GM12878 (cell line): ENCODE results near the gene ADGRL3. TPM values are rescaled to one million over a fixed set of nuclear protein-coding genes. Genes with fewer than 3 reads are reported as not detected.

ENCODE experiments used
- ATAC-seq: fragments of 200-7000 bp; cut with Tn5 transposase; 3 replicates; pipeline ENCODE4 v1.9.1; 2020; ENCODE audit warnings: mild to moderate bottlenecking, moderate library complexity
- BruUV-seq: library from RNA; stranded (reverse); fragments of 400-500 nt; replicated peaks from 2 replicates; lab custom pipeline; 2021; lab: Mats Ljungman, UMichigan
- CTCF ChIA-PET: fragments of 300-600 bp; sonication (Branson Sonifier 250); formaldehyde crosslinking; extraction: SDS; loops from one replicate; lab custom pipeline; 2021; ENCODE audit warnings: inconsistent platforms; lab: Yijun Ruan, JAX
- POLR2A ChIA-PET: fragments of 350-600 bp; formaldehyde crosslinking; extraction: SDS; loops from one replicate; lab custom pipeline; 2021; ENCODE audit warnings: inconsistent platforms; lab: Charles Lee
- RAD21 ChIA-PET: fragments of 300-600 bp; sonication (Branson Sonifier 250); formaldehyde crosslinking; loops from one replicate; lab custom pipeline; 2023; ENCODE audit warnings: antibody characterized with exemption; ENCODE audit not compliant: unreplicated experiment; lab: Charles Lee
- SMC1A ChIA-PET: fragments of 300-600 bp; sonication (Branson Sonifier 250); formaldehyde crosslinking; loops from one replicate; lab custom pipeline; 2023; ENCODE audit not compliant: unreplicated experiment, uncharacterized antibody; lab: Charles Lee
- DNase-seq: peaks from one replicate; pipeline ENCODE4 v3.0.0-alpha.2; 2011; ENCODE audit warnings: low read depth, low spot score
- FAIRE-seq: peaks from 3 replicates; lab custom pipeline; 2011; peaks lifted over from hg19 to GRCh38; lab: Jason Lieb, UNC
- H2AFZ ChIP-seq: 2 replicates; pipeline ENCODE4 v1.6.0; 2011; ENCODE audit warnings: low read depth, low read length, control low read depth; ENCODE audit not compliant: control insufficient read depth
- H3K27ac ChIP-seq: 2 replicates; pipeline ENCODE4 v1.5.1; 2011; ENCODE audit warnings: control low read depth; ENCODE audit not compliant: control insufficient read depth, insufficient read depth
- H3K27me3 ChIP-seq, 2 experiments: replicated peaks in 1 of 2; 2 replicates each; pipeline versions ENCODE4 v1.6.0 to v1.6.1; 2011; ENCODE audit warnings: low read length in 1 of 2; ENCODE audit not compliant: control insufficient read depth in 2 of 2, insufficient read depth in 2 of 2
- H3K36me3 ChIP-seq, 2 experiments: 2 replicates each; pipeline ENCODE4 v1.5.1; 2011; ENCODE audit warnings: low read length in 1 of 2; ENCODE audit not compliant: control insufficient read depth in 2 of 2, insufficient read depth in 2 of 2
- H3K4me1 ChIP-seq: 2 replicates; pipeline ENCODE4 v1.6.1; 2011; ENCODE audit warnings: mild to moderate bottlenecking, low read length, moderate library complexity, mixed read lengths; ENCODE audit not compliant: control insufficient read depth, insufficient read depth
- H3K4me2 ChIP-seq: 2 replicates; pipeline ENCODE4 v1.6.0; 2011; ENCODE audit warnings: control low read depth; ENCODE audit not compliant: control insufficient read depth, insufficient read depth
- H3K4me3 ChIP-seq: fragments of 200-600 bp; sonication (generic); 2 replicates; pipeline ENCODE4 v1.5.1; 2016
- H3K79me2 ChIP-seq: 2 replicates; pipeline ENCODE4 v1.6.0; 2011; ENCODE audit warnings: low read length; ENCODE audit not compliant: control insufficient read depth, insufficient read depth
- H3K9ac ChIP-seq: 2 replicates; pipeline ENCODE4 v1.8.0; 2011; ENCODE audit warnings: low read length, control low read depth, mixed read lengths; ENCODE audit not compliant: control insufficient read depth, insufficient read depth
- H3K9me3 ChIP-seq: replicated peaks from 3 replicates; pipeline ENCODE4 v1.5.1; 2011; ENCODE audit warnings: mild to moderate bottlenecking, low read length; ENCODE audit not compliant: control insufficient read depth, insufficient read depth
- H4K20me1 ChIP-seq: 2 replicates; pipeline ENCODE4 v1.6.0; 2011; ENCODE audit not compliant: control insufficient read depth, insufficient read depth
- BCL11A ChIP-seq: IDR thresholded peaks from 2 replicates; pipeline ENCODE4 v1.6.1; 2011; ENCODE audit warnings: low read depth, low read length
- CBX3 ChIP-seq: fragments of 200-600 bp; sonication (generic); IDR thresholded peaks from 2 replicates; pipeline ENCODE4 v1.6.1; 2016; ENCODE audit warnings: low read depth, borderline replicate concordance
- CBX5 ChIP-seq: sonication (generic); IDR thresholded peaks from 2 replicates; pipeline ENCODE4 v1.6.1; 2016; ENCODE audit warnings: low read depth, moderate library complexity, mild to moderate bottlenecking, inconsistent platforms
- CUX1 ChIP-seq: IDR thresholded peaks from 2 replicates; pipeline ENCODE4 v1.6.1; 2012; ENCODE audit warnings: improper control_type of control experiment, low read depth, low read length; ENCODE audit not compliant: insufficient replicate concordance
- MYC ChIP-seq: IDR thresholded peaks from 2 replicates; pipeline ENCODE4 v1.6.1; 2011; ENCODE audit warnings: mild to moderate bottlenecking, low read length, moderate library complexity, inconsistent platforms; ENCODE audit not compliant: insufficient read depth, insufficient replicate concordance, insufficient read length, severe bottlenecking
- NFIC ChIP-seq: IDR thresholded peaks from 2 replicates; pipeline ENCODE4 v1.6.1; 2012; ENCODE audit warnings: low read depth, mild to moderate bottlenecking, inconsistent platforms, low read length, moderate library complexity
- NFXL1 ChIP-seq: fragments of 450-650 bp; IDR thresholded peaks from 2 replicates; pipeline ENCODE4 v1.6.1; 2017; ENCODE audit warnings: antibody characterized with exemption, mild to moderate bottlenecking, borderline replicate concordance
- NFYB ChIP-seq: IDR thresholded peaks from 2 replicates; pipeline ENCODE4 v1.6.1; 2011; ENCODE audit warnings: low read depth, mild to moderate bottlenecking, low read length, improper control_type of control experiment, moderate library complexity; ENCODE audit not compliant: insufficient read depth
- POLR2A ChIP-seq: IDR thresholded peaks from 2 replicates; pipeline ENCODE4 v1.6.1; 2011; ENCODE audit warnings: low read depth, mild to moderate bottlenecking, low read length
- POU2F2 ChIP-seq: IDR thresholded peaks from 3 replicates; pipeline ENCODE4 v1.6.1; 2011; ENCODE audit warnings: low read depth, mild to moderate bottlenecking, low read length, borderline replicate concordance
- RB1 ChIP-seq: fragments of 450-650 bp; formaldehyde crosslinking; IDR thresholded peaks from 2 replicates; pipeline ENCODE4 v1.6.1; 2017; ENCODE audit warnings: mild to moderate bottlenecking, borderline replicate concordance
- TCF7 ChIP-seq: IDR thresholded peaks from 2 replicates; pipeline ENCODE4 v1.6.1; 2014; ENCODE audit warnings: antibody characterized with exemption, borderline replicate concordance
- USF2 ChIP-seq: IDR thresholded peaks from 2 replicates; pipeline ENCODE4 v1.6.1; 2011; ENCODE audit warnings: low read depth, low read length, improper control_type of control experiment, borderline replicate concordance
- YBX1 ChIP-seq: fragments of 450-650 bp; IDR thresholded peaks from 2 replicates; pipeline ENCODE4 v1.6.1; 2016; ENCODE audit warnings: antibody characterized with exemption
- ZBTB11 ChIP-seq: fragments of 450-650 bp; formaldehyde crosslinking; IDR thresholded peaks from 2 replicates; pipeline ENCODE4 v1.5.0; 2022; ENCODE audit warnings: mild to moderate bottlenecking, missing genetic modification characterization
- ZNF217 ChIP-seq: fragments of 450-650 bp; IDR thresholded peaks from 2 replicates; pipeline ENCODE4 v1.6.1; 2017; ENCODE audit warnings: antibody characterized with exemption, mild to moderate bottlenecking
- WGBS: methylation state at CpG from one replicate; pipeline ENCODE4 v1.1.6; 2016; ENCODE audit warnings: low lambda C conversion rate; ENCODE audit not compliant: insufficient replicate concordance, insufficient coverage; ENCODE audit errors: missing lambda C conversion rate; 5-methylcytosine and 5-hydroxymethylcytosine counted together
- in situ Hi-C: fragments of 300-500 bp; cut with MboI; formaldehyde crosslinking; loops from 9 replicates; pipeline ENCODE4 v1.14.3; 2018; ENCODE audit warnings: mixed read lengths
- intact Hi-C: fragments of 100-400 bp; cut with micrococcal nuclease; formaldehyde crosslinking; loops from one replicate; pipeline ENCODE4 v1.14.2; 2022; ENCODE audit not compliant: unreplicated experiment
- polyA plus RNA-seq, 11 experiments: library from polyadenylated mRNA; depleted of rRNA in 4 of 11; unstranded in 6 of 11; stranded (reverse) in 5 of 11; fragments of >200 nt; fragmentation: Nextera tagmentation in 4 of 11; fragmentation: Illumina TruSeq in 1 of 11; extraction: Ambion mirVana in 4 of 11; extraction: Trizol in 1 of 11; gene quantifications; 1 replicate in 1 of 11; 2 replicates in 10 of 11; pipeline versions ENCODE4 v1.2.1 to v1.2.3, GENCODE V29; 2011 to 2016; ENCODE audit warnings: inconsistent platforms in 2 of 11, missing spikeins in 2 of 11, low read depth in 1 of 11
- total RNA-seq, 4 experiments: library from RNA; depleted of rRNA in 3 of 4; stranded (reverse); fragments of >200 nt in 3 of 4; fragmentation: Illumina TruSeq in 1 of 4; extraction: Trizol in 1 of 4; gene quantifications; 2 replicates each; pipeline versions ENCODE4 v1.2.1 to v1.2.3, GENCODE V29; 2013 to 2021

ADGRL3 gene
- total and polyA plus RNA-seq, 10 of the 15 experiments (the other 5 are each of a cell fraction or from before 2014, with no cell fraction given), result 1.1 TPM; not detected in 9

- Histone ChIP-seq H3K36me3 (no peaks in the 10 kb centered on the region), H3K9ac (no peak overlapping the region), H3K27ac (no peak overlapping the region), H3K4me3 (no peak overlapping the region), H3K9me3 (no peaks in the 10 kb centered on the region), H3K4me2 (no peak overlapping the region), H2AFZ (no peak overlapping the region), H3K79me2 (no peaks in the 10 kb centered on the region), H4K20me1 (no peaks in the 10 kb centered on the region), H3K27me3 (no peaks in the 10 kb centered on the region), H3K4me1 (no peaks in the 10 kb centered on the region)
- no peak for FAIRE-seq
- BruUV-seq, result no TSS peak
- 5% methylated on average over 1 of the region's 1 CpG for WGBS
- ChIA-PET CTCF (no interaction called here), SMC1A (no interaction called here), RAD21 (no interaction called here), POLR2A (no interaction called here)
- intact Hi-C loops (no loop called here), in situ Hi-C loops (no loop called here)
- no peak for DNase-seq
- no peak for ATAC-seq
- TF ChIP-seq YBX1 (no peak), RB1 (no peak), MYC (no peak), POU2F2 (no peak), NFXL1 (no peak), ZNF217 (no peak), USF2 (no peak), ZBTB11 (CRISPR knock-in tag) (no peak), BCL11A (no peak), CBX3 (no peak), NFIC (no peak), POLR2A (no peak), CBX5 (no peak), NFYB (no peak), TCF7 (no peak), CUX1 (no peak)
Observed at GRCh38 chr4:61173799-61174198, 26.3 kb upstream of the ADGRL3 start.
